NCI-H1417 treated with DMSO at 0.1 percent for 48 hours (cell line): ENCODE measurements around the gene ZNF567.
"Not testable (repeated sequence)": the region's sequence is repeated elsewhere in the genome, so short reads cannot be mapped to it uniquely, and the experiment has no call there.

Experiments
- DNase-seq: peaks from one replicate; lab custom pipeline; 2025; lab: John Stamatoyannopoulos, UW

The ZNF567 gene

DNA sequence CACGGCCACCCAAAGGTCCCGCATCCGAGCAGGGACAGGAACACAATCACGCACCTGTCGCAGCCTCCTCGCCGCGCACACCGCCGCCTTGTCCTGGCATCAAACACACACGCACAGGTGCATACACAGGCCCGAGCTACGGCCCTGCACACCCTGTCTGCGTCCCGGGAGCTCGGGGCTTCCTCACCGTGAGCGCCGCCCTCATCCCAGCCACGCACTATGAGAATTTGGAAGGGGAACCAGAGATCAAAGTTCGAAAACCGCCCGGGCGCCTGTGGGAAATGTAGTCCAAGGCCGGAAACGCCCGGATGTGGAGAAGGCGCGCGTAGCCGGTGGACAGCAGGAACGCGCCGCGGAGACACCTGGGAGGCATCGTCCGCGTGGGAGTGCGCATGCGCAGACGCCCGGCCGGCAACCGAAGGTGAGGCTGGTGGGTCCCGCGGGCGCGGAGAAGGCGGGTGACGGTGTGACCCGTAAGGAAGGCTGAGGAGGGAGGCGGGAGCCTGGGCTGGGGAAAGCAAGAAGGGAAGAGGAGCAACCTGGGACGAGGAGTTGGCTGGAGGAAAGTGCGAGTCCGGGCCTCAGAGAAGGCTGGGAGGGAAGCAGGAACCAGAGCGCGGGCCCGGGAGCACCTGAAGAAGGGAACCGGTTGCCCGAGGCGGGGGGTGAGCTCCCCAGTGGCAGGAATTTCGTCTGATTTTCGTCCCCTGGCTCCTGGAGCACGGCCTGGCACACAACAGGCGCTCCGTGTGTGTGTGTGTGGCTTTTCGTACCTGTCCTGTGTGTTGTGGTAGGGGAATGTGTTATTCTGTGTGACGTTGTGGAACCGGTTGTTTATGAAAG lies at the start of gene ZNF567:
Gene ZNF567, plus strand, starts transcription at position 399 of the 843 bp plus-strand sequence. CDS start 7,256 bp downstream, outside the sequence.
- peak; percentile 75 for DNase-seq

DNA sequence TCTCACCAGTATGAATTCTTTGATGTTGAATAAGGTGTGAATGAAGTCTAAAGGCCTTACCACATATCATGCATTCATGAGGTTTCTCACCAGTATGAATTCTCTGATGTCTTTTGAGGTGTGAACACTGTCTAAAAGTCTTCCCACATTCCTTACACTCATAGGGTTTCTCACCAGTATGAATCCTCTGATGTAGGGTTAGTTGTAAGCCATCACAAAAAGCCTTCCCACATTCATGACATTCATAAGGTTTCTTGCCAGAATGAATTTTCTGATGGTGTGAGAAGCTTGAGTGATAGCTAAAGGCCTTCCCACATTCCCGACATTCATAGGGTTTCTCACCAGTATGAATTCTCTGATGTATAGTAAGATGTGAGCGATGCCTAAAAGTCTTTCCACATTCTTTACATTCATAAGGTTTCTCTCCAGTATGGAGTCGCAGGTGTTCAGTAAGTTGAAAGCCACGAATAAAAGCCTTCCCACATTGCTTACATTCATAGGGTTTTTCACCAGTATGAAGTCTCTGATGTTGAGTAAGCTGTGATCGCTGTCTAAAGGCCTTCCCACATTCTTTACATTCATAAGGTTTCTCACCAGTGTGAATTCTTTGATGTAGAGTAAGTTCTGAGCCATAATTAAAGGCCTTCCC lies 48.4 kb upstream of the ZNF567 start:
- DNase-seq = no peak

DNA sequence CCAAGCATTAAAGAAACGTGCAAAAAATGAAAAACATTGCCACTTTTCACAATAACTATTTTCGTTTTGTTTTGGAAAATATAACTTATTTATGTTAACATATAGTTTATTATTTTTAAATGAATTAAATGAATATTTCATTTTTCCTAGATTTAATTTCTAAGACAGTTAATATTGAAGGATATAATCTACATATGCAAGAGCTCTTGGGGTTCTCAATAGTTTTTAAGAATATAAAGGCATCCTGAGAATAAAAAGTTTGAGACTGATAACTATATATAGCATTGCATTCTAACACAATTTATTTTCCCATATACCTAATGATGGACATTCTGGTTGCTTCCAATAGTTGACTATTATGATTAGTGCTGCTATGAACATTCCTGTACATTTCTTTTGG lies 40.7 kb upstream of the ZNF567 start:
- no peak for DNase-seq

DNA sequence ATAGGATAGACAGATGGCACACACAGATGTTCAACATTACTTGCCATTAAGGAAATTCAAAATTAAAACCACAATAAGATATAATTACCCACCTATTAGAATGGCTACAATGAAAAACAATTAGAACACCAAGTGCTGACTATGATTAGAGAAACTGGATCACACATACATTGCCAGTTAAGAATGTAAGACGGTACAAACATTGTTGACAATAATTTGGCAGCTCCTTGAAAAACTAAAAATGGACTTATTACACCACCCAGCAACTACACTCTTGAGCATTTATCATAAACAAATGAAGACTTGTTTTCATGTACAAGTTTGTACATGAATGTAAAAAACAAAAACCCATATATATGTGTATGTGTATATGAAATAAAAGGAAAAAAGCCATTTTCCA lies 34.5 kb upstream of the ZNF567 start:
- no peak for DNase-seq

DNA sequence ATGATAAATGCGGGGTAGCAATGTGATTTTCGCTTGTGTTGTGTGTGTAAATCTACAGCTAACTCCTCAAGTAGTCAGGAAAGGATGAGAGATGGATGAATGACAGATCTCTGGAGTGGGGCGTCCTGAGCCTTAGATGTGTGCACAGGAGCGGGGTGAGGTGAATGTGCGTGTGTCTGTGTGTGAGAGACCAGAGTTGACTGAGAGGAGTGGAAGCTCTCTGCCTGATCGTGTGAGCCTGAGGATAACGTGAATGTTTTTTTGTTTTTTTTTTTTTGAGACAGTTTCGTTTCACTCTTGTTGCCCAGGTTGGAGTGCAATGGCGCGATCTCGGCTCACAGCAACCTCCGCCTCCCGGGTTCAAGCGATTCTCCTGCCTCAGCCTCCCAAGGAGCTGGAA lies 21.6 kb upstream of the ZNF567 start:
- no peak for DNase-seq

DNA sequence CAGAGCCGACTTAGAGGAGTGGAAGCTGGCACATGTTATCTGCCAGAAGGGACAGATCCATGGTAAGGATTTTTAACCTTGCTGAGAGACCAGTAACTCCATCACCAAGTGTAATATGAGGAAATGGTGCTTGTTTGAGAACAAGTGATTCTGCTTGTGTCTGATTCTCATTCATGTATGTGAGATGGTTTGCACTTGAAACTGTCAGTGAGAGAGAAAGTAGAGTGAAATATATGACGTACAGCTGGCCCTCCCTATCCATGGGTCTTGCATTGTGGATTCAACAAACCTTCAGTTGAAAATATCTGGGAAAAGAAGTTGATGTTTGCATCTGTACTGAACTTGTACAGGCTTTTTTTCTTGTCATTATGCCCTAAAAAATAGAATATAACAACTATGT lies 18.8 kb upstream of the ZNF567 start:
- DNase-seq = no peak

DNA sequence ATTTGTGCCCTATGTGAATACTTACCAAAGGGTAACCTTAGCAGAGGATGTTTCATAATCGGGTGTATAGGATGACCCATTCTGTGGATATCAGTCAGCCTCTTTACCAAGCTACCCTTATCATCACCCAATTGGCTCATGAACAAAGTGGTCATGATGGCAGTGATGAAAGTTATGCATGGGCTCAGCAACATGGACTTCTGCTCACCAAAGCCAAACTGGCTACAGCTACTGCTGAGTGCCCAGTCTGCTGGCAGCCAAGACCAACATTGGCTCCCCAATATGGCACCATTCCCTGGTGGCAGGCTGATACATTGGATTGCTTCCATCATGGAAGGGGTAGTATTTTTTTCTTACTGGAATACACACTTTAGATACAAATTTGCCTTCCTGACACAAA lies 15.0 kb upstream of the ZNF567 start:
- no peak for DNase-seq

DNA sequence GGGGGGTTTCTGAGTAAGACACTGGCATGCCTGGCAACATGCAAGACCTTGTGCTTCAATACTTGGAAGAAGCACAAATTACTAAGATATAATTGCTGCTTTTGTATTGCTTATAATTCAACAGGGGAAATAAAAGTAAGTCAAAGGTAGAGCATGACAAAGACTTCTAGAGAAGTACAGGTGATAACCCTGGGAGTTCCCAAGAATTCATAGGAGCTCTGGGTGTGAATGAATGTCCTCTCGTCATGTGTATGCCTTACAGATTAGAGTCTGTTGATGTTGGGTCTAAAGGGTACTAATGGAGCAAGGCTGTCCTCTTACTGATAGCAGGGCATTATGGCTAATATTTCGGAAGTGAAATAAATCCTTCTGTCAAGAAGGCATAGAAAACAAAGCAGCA lies 13.2 kb upstream of the ZNF567 start:
- DNase-seq = no peak

DNA sequence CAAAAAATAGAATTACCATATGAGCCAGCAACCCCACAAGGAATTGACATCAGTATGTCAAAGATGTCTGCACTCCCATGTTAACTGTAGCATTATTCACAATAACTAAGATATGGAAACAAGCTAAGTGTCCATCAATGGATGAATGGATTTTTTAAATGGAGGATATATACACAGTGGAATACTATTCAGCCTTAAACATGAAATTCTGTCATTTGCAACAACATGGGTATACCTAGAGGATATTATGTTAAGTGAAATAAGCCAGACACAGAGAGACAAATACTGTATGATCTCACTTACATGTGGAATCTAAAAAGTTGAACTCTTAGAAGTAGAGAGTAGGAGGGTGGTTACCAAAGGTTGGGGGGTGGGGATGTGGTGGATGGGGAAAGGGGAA lies 8.0 kb upstream of the ZNF567 start:
- no peak for DNase-seq

DNA sequence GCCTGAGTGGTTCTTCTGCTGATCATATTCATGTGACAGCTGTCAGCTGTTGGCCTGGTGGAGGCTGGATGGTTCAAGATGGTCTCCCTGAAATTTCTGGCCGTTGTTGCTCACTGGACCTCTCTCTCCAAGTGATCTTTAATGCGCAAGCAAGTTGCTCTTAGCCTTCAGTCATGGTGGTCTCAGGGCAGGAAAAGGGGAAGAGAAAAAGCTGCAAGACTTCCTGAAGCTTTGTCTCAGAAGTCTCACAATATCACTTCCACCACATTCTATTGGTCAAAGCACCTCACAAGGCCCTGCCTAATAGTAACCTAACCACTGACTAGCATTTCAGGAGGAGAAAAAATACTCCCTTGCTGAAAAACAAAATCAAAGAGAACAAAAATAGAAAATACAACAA lies 1.6 kb upstream of the ZNF567 start:
- DNase-seq = no peak

DNA sequence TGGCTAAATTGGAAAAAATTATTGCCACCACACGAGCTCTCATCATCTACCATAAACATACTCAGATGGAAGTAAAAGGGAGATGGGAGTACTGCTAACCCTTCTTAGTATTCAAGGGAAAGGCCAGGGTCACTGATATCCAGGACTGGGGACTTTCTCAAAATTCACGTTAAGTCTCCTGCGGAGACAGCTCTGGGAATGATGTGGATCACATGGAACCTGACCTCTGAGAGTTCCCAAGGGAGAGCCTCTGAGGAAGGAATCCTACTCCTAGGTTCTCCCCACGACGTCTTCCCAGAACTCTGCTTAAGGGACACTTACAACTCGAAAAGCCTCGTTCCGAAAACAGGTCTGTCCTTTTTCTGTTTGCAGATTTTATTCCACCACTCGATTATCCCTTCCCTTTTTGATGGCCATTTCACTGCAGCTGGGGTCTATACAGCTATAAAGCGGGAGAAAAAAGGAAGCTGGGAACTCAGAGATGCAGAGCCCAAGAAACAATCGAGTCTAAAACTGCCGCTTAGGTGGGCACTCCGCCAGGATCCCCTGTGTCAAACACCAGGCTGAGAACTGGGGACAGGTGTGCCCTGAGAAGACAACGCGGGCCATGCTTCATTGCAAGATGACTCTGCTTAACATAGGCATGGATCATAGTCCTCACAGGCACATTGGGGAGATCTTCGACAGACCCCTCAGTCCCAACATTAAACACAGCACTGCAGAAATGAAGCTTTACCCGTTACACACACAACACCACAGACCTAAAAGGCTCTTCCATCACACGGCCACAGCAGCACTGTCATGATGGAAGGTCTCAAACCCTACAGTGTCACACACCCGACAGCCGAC lies 823 bp upstream of the ZNF567 start:
- DNase-seq = no peak

DNA sequence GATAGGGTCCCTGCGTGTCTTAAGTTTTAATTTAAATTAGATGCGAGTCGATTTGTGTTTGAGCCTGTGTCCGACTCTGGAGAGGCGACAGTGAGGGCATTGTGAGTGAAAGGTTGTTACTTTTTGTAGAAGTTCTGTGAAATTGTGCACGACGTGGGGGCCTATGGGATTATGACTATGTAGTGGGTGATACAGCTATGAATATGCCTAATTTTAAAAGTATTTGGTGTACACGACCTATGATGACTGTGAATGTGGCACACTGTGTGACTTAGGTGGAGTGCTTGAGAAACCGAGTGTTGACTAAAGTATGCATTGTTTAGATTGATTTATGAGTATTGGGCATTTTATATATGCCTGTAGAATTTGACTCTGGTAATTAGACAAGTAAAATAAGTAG lies 646 bp downstream of the ZNF567 start:
- DNase-seq = no peak

DNA sequence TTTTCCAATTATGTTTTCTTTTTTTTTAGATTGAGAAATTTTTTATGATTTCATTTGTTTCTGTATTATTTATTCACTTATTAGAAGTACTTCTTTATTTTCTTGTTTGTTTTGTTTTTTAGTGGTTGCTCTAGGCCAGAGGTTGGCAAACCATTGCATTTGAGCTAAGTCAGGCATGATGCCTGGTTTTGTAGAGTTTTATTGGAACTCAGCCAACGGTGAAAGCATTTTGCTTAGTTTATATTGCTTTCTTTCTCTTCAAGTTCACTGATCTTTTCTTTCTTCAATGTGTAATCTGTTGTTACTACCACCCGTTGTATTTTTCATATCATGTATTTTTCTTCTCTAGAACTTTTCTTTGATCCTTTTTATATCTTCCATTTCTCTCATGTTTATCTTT lies 19.7 kb downstream of the ZNF567 start:
- no peak for DNase-seq

DNA sequence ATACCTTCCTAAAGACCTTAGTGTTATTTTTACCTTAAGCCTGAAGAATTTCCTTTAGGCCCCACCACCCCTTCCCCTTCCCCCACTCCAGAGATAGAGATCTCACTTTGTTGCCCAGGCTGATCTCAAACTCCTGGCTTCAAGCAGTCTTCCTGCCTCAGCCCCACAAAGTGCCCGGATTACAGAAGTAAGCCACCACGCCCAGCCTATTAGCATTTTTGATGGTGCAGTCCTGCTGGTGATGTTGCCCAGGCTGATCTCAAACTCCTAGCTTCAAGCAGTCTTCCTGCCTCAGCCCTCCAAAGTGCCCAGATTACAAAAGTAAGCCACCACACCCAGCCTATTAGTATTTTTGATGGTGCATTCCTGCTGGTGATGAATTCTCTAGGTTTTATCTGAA lies 22.0 kb downstream of the ZNF567 start:
- DNase-seq = no peak

DNA sequence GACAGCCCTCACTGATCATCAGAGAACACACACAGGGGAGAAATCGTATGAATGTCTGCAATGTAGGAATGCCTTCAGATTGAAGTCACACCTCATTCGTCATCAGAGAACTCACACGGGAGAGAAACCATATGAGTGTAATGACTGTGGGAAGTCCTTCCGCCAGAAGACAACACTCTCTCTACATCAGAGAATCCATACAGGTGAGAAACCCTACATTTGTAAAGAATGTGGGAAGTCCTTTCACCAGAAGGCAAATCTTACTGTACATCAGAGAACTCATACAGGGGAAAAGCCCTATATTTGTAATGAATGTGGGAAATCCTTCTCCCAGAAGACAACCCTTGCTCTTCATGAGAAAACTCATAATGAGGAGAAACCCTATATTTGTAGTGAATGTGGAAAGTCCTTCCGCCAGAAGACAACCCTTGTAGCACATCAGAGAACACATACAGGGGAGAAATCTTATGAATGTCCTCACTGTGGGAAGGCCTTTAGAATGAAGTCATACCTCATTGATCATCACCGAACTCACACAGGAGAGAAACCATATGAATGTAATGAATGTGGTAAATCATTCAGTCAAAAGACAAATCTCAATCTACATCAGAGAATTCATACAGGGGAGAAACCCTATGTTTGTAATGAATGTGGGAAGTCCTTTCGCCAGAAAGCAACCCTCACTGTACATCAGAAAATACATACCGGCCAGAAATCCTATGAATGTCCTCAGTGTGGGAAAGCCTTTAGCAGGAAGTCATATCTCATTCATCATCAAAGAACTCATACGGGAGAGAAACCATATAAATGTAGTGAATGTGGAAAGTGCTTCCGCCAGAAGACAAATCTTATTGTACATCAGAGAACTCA lies 32.5 kb downstream of the ZNF567 start:
- DNase-seq = no peak

DNA sequence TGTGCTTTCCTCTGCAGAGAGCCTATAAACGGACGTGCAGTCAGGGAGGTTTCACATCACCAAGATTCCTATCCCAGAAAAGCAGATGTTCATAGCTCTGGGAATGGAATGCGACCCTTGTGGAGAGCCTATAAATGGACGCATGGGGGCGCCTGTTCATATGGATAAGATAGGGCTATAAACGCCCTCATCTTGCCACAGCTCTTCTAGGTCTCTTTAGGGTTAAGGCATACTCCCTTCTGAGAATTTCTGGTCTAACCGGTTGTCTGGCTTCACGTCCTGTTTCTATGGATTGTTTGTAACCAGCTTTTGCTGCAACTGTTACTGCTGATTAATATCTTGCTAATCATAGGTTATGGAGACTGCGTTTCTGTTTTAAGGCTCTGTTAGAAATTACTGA lies 48.8 kb downstream of the ZNF567 start:
- not testable (repeated sequence) for DNase-seq

DNA sequence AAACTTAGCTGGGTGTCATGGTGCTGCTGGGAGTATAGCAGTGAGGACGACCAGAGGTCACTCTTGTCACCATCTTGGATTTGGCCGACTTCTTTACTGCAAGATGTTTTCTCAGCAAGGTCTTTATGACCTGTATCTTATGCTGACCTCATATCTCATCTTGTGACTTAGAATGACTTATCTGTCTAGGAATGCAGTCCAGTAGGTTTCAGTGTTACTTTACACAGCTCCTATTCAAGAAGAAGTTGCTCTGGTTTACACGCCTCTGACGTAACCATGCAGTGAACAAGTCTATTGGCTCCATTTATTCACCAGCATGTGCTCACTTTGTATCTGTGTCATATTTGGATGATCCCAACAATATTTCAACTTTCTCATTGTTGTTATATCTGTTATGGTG lies 58.5 kb downstream of the ZNF567 start:
- no peak for DNase-seq

DNA sequence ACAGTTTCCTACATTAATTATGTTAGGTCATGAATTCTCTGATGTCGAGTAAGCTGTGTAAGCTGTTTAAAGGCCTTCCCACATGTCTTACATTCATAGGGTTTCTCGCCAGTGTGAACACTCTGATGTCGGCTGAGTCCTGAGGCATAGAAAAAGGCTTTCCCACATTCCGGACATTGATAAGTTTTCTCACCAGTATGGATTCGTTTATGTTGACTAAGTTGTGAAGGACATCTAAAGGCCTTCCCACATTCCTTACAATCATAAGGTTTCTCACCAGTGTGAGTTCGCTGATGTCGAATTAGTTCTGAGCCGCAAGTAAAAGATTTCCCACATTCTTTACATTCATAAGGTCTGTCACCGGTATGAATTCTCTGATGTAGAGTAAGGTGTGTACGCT lies 60.3 kb downstream of the ZNF567 start:
- no peak for DNase-seq

DNA sequence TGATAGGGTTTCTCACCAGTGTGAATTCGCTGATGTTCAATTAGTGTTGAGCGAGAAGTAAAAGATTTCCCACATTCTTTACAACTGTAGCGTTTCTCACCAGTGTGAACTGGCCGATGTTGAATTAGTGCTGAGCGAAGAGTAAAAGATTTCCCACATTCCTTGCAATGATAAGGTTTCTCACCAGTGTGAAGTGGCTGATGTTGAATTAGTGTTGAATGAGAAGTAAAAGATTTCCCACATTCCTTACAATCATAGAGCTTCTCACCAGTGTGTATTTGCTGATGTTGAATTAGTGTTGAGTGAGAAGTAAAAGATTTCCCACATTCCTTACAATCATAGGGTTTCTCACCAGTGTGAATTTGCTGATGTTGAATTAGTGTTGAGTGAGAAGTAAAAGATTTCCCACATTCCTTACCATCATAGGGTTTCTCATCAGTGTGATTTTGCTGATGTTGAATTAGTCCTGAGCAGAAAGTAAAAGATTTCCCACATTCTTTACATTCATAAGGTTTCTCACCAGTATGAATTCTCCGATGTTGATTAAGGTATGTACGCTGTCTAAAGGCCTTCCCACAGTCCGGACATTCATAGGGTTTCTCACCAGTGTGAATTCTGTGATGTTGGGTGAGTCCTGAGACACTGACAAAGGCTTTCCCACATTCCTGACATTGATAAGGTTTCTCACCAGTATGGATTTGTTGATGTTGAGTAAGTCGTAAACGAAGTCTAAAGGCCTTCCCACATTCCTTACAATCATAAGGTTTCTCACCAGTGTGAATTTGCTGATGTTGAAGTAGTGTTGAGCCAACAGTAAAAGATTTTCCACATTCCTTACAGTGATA lies 61.2 kb downstream of the ZNF567 start:
- no peak for DNase-seq

DNA sequence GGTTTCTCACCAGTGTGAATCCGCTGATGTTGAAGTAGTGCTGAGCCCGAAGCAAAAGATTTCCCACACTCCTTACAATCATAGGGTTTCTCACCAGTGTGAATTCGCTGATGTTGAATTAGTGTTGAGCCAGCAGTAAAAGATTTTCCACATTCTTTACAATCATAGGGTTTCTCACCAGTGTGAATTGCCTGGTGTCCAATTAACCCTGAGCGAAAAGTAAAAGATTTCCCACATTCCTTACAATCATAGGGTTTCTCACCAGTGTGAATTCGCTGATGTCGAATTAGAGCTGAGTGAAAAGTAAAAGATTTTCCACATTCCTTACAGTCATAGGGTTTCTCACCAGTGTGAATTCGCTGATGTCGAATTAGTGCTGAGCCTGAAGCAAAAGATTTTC lies 62.2 kb downstream of the ZNF567 start:
- DNase-seq = not testable (repeated sequence)
